Prostate gland (tissue), 2 donors: ENCODE measurements around the gene FRMD4A. TPM values are rescaled to one million over a fixed set of nuclear protein-coding genes. Genes with fewer than 3 reads are reported as not detected.

Source experiments
- DNase-seq: peaks from one replicate; pipeline ENCODE4 v3.0.0-alpha.2; 2019; ENCODE audit warnings: low spot score
- H3K27ac ChIP-seq, 2 donors: fragments of 200-600 bp; sonication (generic); 2 replicates each; pipeline ENCODE4 v1.5.1; 2017 to 2019
- H3K27me3 ChIP-seq: fragments of 200-600 bp; sonication (generic); replicated peaks from 2 replicates; pipeline ENCODE4 v1.5.1; 2019; ENCODE audit not compliant: insufficient read depth
- H3K36me3 ChIP-seq, 2 donors: fragments of 200-600 bp; sonication (generic); 1 replicate in 1 of 2; 2 replicates in 1 of 2; pipeline versions ENCODE4 v1.5.1 to v1.8.1; 2017 to 2019
- H3K4me1 ChIP-seq: fragments of 200-600 bp; sonication (generic); replicated peaks from 2 replicates; pipeline ENCODE4 v1.5.1; 2019
- H3K4me3 ChIP-seq, 2 donors: fragments of 200-600 bp; sonication (generic); 2 replicates each; pipeline ENCODE4 v1.5.1; 2017 to 2019
- H3K9me3 ChIP-seq: fragments of 200-600 bp; sonication (generic); 2 replicates; pipeline ENCODE4 v1.5.1; 2017
- POLR2A ChIP-seq: fragments of 450-650 bp; IDR thresholded peaks from one replicate; pipeline ENCODE4 v1.6.1; 2016; ENCODE audit warnings: antibody characterized with exemption, mild to moderate bottlenecking
- POLR2AphosphoS5 ChIP-seq: sonication (generic); formaldehyde crosslinking; IDR thresholded peaks from one replicate; pipeline ENCODE4 v1.6.1; 2017; ENCODE audit warnings: antibody characterized with exemption
- WGBS: methylation state at CpG from one replicate; pipeline ENCODE4 v1.1.5; 2018; 5-methylcytosine and 5-hydroxymethylcytosine counted together
- intact Hi-C: fragments of 100-400 bp; cut with DNase I; formaldehyde crosslinking; loops from one replicate; pipeline ENCODE4 v1.14.2; 2022
- total RNA-seq, 2 donors: library from RNA; depleted of rRNA; stranded (reverse); fragments of >200 nt; gene quantifications; one replicate each; pipeline ENCODE4 v1.1.0, GENCODE V29; 2016
- TF ChIP-seq, protein P1 (sequence below), 4 experiments: fragments of 200-600 bp in 2 of 4; fragments of 450-650 bp in 2 of 4; sonication (generic) in 2 of 4; IDR thresholded peaks; 1 replicate in 3 of 4; 2 replicates in 1 of 4; pipeline ENCODE4 v1.5.1; 2016 to 2019; ENCODE audit warnings: antibody characterized with exemption in 4 of 4, mild to moderate bottlenecking in 2 of 4, moderate library complexity in 2 of 4

The FRMD4A gene
- total RNA-seq, 2 donors from 2014 or later: 38.0 to 53.2 TPM

DNA sequence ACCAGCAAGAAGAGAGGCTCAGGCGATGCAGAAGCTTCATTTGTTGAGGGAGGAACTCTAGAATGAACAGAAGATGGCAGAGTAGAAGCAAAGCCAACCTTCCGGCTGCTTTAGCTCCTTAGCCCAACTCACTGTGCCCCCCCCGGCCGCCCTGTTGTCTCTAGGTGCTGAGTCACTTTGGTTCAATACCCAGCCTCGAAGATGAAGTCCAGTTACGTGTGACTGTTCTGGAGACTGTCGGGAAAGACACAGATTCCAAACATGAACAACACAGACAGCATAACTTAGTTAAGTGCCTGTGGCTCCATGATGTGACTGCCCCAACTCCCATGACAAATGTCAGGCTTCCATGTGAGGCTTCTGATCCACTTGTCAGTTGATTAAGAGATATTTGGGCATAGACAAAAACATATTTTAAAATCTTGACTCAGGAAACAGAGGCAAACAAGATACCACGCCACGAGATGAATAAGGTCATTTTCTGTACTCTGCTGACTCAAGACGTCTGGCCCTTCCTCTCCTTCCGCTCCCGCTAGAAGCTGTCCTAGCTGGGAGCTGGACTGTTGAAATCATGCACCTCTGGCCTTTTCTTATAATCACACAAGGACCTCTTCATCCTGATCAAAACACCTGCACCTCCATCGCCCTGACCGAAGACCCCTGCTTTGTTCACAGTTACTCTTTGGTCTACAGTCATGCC is 199.3 kb downstream of the FRMD4A start:
- H3K27ac ChIP-seq: no peak overlapping the region
- no peak overlapping the region for H3K4me3 ChIP-seq
- WGBS: 94% methylated on average over 14 of the region's 14 CpGs
- H3K9me3 ChIP-seq: no peaks in the 10 kb centered on the region
- H3K36me3 ChIP-seq: no peaks in the 10 kb centered on the region
- DNase-seq: no peak
- no peaks in the 10 kb centered on the region for H3K27me3 ChIP-seq
- H3K4me1 ChIP-seq: no peaks in the 10 kb centered on the region
- intact Hi-C loops: no loop called here
- no peak for TF ChIP-seq POLR2AphosphoS5
- TF ChIP-seq POLR2A: no peak
- TF ChIP-seq, protein P1, sequence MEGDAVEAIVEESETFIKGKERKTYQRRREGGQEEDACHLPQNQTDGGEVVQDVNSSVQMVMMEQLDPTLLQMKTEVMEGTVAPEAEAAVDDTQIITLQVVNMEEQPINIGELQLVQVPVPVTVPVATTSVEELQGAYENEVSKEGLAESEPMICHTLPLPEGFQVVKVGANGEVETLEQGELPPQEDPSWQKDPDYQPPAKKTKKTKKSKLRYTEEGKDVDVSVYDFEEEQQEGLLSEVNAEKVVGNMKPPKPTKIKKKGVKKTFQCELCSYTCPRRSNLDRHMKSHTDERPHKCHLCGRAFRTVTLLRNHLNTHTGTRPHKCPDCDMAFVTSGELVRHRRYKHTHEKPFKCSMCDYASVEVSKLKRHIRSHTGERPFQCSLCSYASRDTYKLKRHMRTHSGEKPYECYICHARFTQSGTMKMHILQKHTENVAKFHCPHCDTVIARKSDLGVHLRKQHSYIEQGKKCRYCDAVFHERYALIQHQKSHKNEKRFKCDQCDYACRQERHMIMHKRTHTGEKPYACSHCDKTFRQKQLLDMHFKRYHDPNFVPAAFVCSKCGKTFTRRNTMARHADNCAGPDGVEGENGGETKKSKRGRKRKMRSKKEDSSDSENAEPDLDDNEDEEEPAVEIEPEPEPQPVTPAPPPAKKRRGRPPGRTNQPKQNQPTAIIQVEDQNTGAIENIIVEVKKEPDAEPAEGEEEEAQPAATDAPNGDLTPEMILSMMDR (IDR thresholded peaks at IDR 0.05): no peak

DNA sequence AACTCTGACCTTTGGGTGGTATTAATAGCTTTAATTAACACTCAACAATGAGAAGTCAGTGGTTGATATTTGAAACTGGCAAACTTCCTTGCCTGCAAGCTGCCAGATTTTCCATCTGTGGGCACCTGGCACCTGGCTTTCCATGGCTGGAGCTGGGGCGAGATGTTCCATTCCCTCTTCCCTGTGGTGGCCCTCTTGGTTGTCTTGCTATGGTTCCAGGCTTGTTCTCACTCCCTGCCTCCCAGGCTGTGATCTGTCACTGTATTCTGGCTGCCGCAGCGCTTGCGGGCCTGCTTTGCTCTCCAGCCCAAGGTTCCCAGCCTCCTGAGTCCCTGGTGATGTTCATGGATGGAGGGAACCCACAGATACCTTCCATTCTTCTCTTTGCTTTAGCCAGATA is 201.0 kb downstream of the FRMD4A start:
- Histone ChIP-seq H3K9me3 (no peaks in the 10 kb centered on the region), H3K27me3 (no peaks in the 10 kb centered on the region), H3K4me1 (no peaks in the 10 kb centered on the region), H3K36me3 (no peaks in the 10 kb centered on the region), H3K27ac (no peak overlapping the region), H3K4me3 (no peak overlapping the region)
- WGBS: 94% methylated on average over 4 of the region's 4 CpGs
- no peak for DNase-seq
- TF ChIP-seq POLR2AphosphoS5 (no peak), POLR2A (no peak)
- TF ChIP-seq, protein P1 (IDR thresholded peaks at IDR 0.05): no peak
- intact Hi-C loops: no loop called here

DNA sequence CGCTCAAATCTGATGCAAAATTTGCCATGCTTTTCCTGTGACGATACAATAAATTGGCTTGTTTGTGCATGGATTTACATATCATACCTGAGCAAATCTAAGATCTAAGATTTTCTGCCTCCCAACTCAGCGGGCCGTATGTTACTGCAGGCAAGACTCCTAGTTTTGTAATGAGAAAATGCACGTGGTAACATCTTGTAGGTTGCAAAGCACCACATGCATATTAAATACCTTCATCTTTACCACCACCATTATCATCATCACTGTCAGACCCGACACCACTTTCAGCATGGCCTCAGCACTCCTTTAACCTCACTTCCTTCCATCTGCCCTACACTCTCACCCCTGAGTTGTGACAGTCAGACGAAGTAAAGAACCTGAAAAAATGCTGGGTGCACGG is 202.2 kb downstream of the FRMD4A start:
- intact Hi-C loops: no loop called here
- WGBS: 97% methylated on average over 8 of the region's 8 CpGs
- H3K4me1 ChIP-seq: no peaks in the 10 kb centered on the region
- no peak overlapping the region for H3K27ac ChIP-seq
- TF ChIP-seq POLR2AphosphoS5 (no peak), POLR2A (no peak)
- TF ChIP-seq, protein P1 (IDR thresholded peaks at IDR 0.05): no peak
- no peaks in the 10 kb centered on the region for H3K27me3 ChIP-seq
- no peak overlapping the region for H3K4me3 ChIP-seq
- no peaks in the 10 kb centered on the region for H3K9me3 ChIP-seq
- DNase-seq: no peak
- no peaks in the 10 kb centered on the region for H3K36me3 ChIP-seq

DNA sequence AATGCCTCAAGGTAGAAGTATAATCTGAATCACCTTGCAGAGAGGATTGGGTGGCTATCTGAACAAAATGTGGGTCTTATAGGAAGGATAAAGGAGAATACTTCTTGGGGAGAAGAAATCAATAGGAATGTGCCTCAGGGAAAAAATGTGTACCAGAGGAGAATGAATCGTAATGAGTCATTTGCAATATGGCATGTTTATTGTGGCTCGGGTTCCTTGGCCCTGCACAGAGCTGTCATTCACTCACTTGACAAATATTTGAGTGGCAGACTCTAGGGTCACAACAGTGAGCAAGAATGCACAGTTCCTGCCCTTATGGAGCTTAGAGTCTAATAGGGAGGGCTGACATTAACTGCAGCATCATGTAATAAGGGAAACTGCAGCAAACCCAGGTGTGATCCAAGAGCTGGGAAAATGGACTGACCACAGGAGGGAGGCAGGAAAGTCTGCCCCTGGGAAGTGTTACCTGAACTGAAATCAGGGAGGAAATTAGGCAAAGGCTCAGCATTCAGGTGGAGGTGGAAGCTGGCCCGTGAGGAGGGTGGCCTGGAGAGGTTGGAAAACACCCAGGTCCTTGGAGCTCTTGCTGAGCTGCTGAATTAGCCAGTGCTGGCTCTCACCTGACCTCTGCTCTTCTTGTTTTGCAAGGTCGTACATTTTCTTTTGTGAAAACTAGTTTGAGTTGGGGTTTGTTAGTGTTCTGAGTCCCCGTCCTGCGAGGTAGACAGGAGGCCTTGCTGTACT is 203.9 kb downstream of the FRMD4A start:
- no peak for DNase-seq
- Histone ChIP-seq H3K4me1 (no peaks in the 10 kb centered on the region), H3K36me3 (no peaks in the 10 kb centered on the region), H3K27ac (no peak overlapping the region), H3K4me3 (no peak overlapping the region), H3K9me3 (no peaks in the 10 kb centered on the region), H3K27me3 (no peaks in the 10 kb centered on the region)
- 91% methylated on average over 6 of the region's 6 CpGs for WGBS
- TF ChIP-seq POLR2A: no peak
- intact Hi-C loops: no loop called here

DNA sequence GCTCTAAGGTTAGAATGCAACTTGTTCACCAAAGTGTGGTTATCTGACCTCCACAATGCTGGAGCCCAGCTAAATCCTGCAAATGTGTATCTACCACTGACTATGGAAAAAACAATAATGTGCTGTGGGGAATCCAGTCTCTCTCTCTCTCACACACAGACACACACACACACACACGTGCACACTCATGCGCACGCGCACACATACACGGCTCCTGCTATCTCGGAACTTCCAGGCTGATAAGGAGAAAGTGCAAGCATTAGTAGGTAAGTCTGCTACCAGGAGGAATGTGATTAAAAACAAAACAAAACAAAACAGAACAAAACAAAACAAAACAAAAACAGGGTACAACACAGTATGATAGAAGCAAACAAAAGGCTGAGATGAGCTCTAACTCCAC is 205.2 kb downstream of the FRMD4A start:
- no peaks in the 10 kb centered on the region for H3K27me3 ChIP-seq
- 96% methylated on average over 6 of the region's 6 CpGs for WGBS
- no peak overlapping the region for H3K27ac ChIP-seq
- intact Hi-C loops: no loop called here
- no peak for DNase-seq
- H3K9me3 ChIP-seq: no peaks in the 10 kb centered on the region
- TF ChIP-seq POLR2AphosphoS5 (no peak), POLR2A (no peak)
- TF ChIP-seq, protein P1 (IDR thresholded peaks at IDR 0.05): no peak
- no peak overlapping the region for H3K4me3 ChIP-seq
- H3K36me3 ChIP-seq: no peaks in the 10 kb centered on the region
- no peaks in the 10 kb centered on the region for H3K4me1 ChIP-seq
